ENCODE measurements around the gene BOLA2.
"Not testable (repeated sequence)": the region's sequence is repeated elsewhere in the genome, so short reads cannot be mapped to it uniquely, and the experiment has no call there.

BOLA2 gene

GRCh38 chr16:29454269-29454668 is at the start of gene BOLA2, which contains the start of gene SLX1B:
BOLA2 (minus strand) TSS chr16:29454351; CDS start chr16:29454253, 98 bp downstream.
SLX1B (plus strand) TSS chr16:29454533.
- not testable (repeated sequence) for DNase-seq (ENCODE audit: low read depth); H3K4me3 ChIP-seq (ENCODE audit: low read depth, low read length)

DNA sequence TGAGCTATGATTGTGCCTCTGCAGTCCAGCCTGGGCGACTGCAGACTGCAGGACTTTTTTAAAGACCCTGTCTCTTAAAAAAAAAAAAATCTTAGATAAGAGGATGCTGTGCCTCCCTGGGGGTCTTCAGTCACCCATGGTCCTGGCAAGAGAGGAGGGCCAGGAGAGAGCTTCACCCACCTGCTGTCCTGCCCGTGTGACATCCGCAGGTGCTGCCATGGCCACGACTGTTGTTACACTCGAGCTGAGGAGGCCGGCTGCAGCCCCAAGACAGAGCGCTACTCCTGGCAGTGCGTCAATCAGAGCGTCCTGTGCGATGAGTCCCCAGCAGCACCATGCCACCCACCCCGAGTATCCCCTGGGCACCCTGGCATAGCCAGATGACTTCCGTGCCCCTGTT is 28.1 kb upstream of the BOLA2 start:
- not testable (repeated sequence) for DNase-seq (ENCODE audit: low read depth); H3K4me3 ChIP-seq (ENCODE audit: low read depth, low read length)

DNA sequence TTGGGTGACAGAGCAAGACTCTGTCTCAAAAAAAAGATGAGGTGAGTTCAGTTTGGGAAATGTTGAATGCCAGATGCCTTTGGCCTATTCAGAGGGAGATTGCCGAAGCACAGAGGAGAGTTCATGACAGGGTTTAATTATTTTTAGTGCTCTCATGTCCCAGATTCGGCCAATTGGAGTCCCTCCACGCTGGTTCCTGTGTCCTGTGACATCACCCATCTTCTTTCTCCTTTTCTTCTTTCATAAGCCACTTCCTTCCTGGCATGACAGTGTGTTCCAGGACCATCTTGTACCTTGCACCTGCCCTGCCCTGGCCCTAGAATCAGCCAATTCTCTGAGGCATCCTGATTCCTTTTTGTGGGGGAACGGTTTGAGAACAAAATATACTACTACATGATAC is 17.9 kb upstream of the BOLA2 start:
- not testable (repeated sequence) for H3K4me3 ChIP-seq (ENCODE audit: low read depth, low read length); DNase-seq (ENCODE audit: low read depth)

- DNase-seq (ENCODE audit: low read depth); H3K4me3 ChIP-seq (ENCODE audit: low read depth, low read length): not testable (repeated sequence)
These were observed 15.5 kb upstream of the BOLA2 start for GRCh38 chr16:29469660-29470059.

DNA sequence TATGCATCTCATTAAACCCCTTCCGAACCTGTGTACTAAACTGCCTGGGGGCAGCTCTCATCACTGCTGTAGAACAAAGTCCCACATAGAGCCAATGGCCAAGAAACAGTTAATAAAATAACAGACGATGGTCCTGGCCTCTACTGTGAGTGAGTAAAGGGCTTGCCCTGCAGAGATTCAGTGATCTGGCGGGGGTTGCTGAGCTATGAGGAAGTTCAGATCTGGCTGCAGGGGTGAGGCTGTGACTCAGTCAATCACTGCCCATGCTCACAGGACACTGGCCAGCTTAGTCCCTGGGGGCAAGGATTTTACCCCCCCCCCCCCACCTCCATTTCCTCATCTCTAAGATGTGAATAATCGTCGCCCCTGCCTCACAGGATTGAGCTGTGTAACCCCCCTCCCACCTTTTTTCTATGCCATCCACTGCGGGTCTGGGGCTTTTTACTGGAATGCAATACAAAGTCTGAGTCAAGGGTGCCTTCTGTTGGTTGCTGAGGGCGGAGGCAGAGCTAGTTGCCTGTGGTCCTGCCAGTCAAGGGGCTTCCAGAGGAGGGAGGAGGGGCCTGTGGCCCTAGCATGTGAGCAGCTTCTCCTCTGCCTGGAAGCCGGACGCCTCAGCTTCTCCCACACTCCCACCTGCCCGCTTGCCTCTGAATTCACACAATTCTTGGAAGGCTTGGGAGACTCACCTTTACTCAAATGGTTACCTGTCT is 13.7 kb upstream of the BOLA2 start:
- H3K4me3 ChIP-seq (ENCODE audit: low read depth, low read length); DNase-seq (ENCODE audit: low read depth): not testable (repeated sequence)

- not testable (repeated sequence) for DNase-seq (ENCODE audit: low read depth)
These were observed 12.8 kb upstream of the BOLA2 start for GRCh38 chr16:29466904-29467303.

GRCh38 chr16:29465985-29466824 is 12.1 kb upstream of the BOLA2 start:
- H3K4me3 ChIP-seq (ENCODE audit: low read depth, low read length); DNase-seq (ENCODE audit: low read depth): not testable (repeated sequence)

More at GRCh38 chr16:29466904-29467303, 12.8 kb upstream of the BOLA2 start:
- not testable (repeated sequence) for H3K4me3 ChIP-seq (ENCODE audit: low read depth, low read length)

DNA sequence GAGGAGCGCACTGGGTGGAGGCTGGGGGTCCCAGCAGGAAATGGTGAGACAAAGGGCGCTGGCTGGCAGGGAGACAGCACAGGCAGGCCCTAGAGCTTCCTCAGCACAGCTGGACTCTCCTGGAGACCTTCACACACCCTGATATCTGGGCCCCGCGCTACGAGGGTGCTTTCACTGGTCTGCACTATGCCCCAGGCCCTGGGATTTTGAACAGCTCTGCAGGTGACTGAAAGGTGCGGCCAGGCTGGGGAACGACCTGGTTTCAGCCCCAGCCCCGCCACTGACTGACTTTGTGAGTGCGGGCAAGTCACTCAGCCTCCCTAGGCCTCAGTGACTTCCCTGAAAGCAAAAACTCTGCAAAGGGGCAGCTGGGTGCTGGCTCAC is 6.5 kb upstream of the BOLA2 start:
- H3K4me3 ChIP-seq (ENCODE audit: low read depth, low read length) = not testable (repeated sequence)

GRCh38 chr16:29459706-29460646 is 5.8 kb upstream of the BOLA2 start, which contains the start of gene SULT1A4:
SULT1A4 (plus strand) TSS chr16:29459913; CDS start chr16:29461386, 1,473 bp downstream.
- DNase-seq (ENCODE audit: low read depth); H3K4me3 ChIP-seq (ENCODE audit: low read depth, low read length): not testable (repeated sequence)

More for the DNA sequence above, 6.5 kb upstream of the BOLA2 start:
- not testable (repeated sequence) for DNase-seq (ENCODE audit: low read depth)

GRCh38 chr16:29457660-29458059 is 3.5 kb upstream of the BOLA2 start:
- DNase-seq (ENCODE audit: low read depth); H3K4me3 ChIP-seq (ENCODE audit: low read depth, low read length): not testable (repeated sequence)

- not testable (repeated sequence) for H3K4me3 ChIP-seq (ENCODE audit: low read depth, low read length); DNase-seq (ENCODE audit: low read depth)
These were observed 677 bp upstream of the BOLA2 start for GRCh38 chr16:29454828-29455227.

- not testable (repeated sequence) for H3K4me3 ChIP-seq (ENCODE audit: low read depth, low read length); DNase-seq (ENCODE audit: low read depth)
These were observed 397 bp downstream of the BOLA2 start for GRCh38 chr16:29453754-29454153.

GRCh38 chr16:29425390-29425789 is 28.8 kb downstream of the BOLA2 start:
- not testable (repeated sequence) for DNase-seq (ENCODE audit: low read depth); H3K4me3 ChIP-seq (ENCODE audit: low read depth, low read length)

DNA sequence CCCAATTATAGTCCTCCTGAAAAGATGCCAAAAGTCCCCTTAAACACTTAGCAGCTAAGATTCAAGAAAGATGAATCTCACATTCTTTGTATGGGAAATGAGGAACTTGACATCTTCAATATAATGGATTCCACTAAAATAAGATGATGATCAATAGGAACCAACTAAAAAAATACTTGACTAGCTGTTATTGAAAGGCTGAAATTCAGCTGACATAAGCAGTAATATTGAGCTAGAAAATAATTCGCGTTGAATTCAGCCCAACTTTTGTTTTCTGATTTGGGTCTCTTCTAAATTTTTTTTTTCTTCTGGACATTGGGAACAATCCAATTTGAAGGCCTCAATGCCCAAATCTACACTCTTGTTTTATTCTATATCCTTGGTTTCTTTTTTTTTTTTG is 30.6 kb downstream of the BOLA2 start:
- not testable (repeated sequence) for H3K4me3 ChIP-seq (ENCODE audit: low read depth, low read length)

GRCh38 chr16:29405249-29405648 is 48.9 kb downstream of the BOLA2 start:
- H3K4me3 ChIP-seq (ENCODE audit: low read depth, low read length); DNase-seq (ENCODE audit: low read depth): not testable (repeated sequence)

More for the DNA sequence above, 30.6 kb downstream of the BOLA2 start:
- DNase-seq (ENCODE audit: low read depth) = not testable (repeated sequence)
